GM11168 (cell line): ENCODE measurements around the gene FSTL1.

ENCODE experiments used
- in situ Hi-C: fragments of 300-500 bp; cut with MboI; formaldehyde crosslinking; loops from one replicate; pipeline ENCODE4 v1.12.0; 2022; ENCODE audit warnings: low sequenced_read_pairs; ENCODE audit not compliant: unreplicated experiment

The FSTL1 gene

GRCh38 chr3:120441776-120442175, 9.0 kb downstream of the FSTL1 start:
- in situ Hi-C loops, result no loop called here

GRCh38 chr3:120440762-120441161, 10.0 kb downstream of the FSTL1 start:
- in situ Hi-C loops, result no loop called here

- in situ Hi-C loops, result no loop called here
Observed at GRCh38 chr3:120440001-120440703, 10.6 kb downstream of the FSTL1 start.

GRCh38 chr3:120438665-120439370, 12.0 kb downstream of the FSTL1 start:
- in situ Hi-C loops, result loop anchor here (10.0 kb wide), 1 partner anchor 116 kb away; no protein-coding TSS in a partner anchor

GRCh38 chr3:120438216-120438615, 12.6 kb downstream of the FSTL1 start:
- in situ Hi-C loops, result loop anchor here (10.0 kb wide), 1 partner anchor 117 kb away; no protein-coding TSS in a partner anchor

- in situ Hi-C loops, result loop anchor here (10.0 kb wide), 1 partner anchor 117 kb away; no protein-coding TSS in a partner anchor
Observed at GRCh38 chr3:120437559-120437958, 13.2 kb downstream of the FSTL1 start.

- in situ Hi-C loops, result loop anchor here (10.0 kb wide), 1 partner anchor 118 kb away; no protein-coding TSS in a partner anchor
Observed at GRCh38 chr3:120436523-120437050, 14.2 kb downstream of the FSTL1 start.

GRCh38 chr3:120435621-120436020, 15.2 kb downstream of the FSTL1 start:
- in situ Hi-C loops, result loop anchor here (10.0 kb wide), 1 partner anchor 119 kb away; no protein-coding TSS in a partner anchor

- in situ Hi-C loops, result loop anchor here (10.0 kb wide), 1 partner anchor 121 kb away; no protein-coding TSS in a partner anchor
Observed at GRCh38 chr3:120433662-120434331, 17.0 kb downstream of the FSTL1 start.

GRCh38 chr3:120432150-120432860, 18.5 kb downstream of the FSTL1 start:
- in situ Hi-C loops, result loop anchor here (10.0 kb wide), 1 partner anchor 122 kb away; no protein-coding TSS in a partner anchor

GRCh38 chr3:120429921-120430361, 20.9 kb downstream of the FSTL1 start:
- in situ Hi-C loops, result loop anchor here (10.0 kb wide), 1 partner anchor 125 kb away; no protein-coding TSS in a partner anchor

GRCh38 chr3:120428924-120429323, 21.9 kb downstream of the FSTL1 start:
- in situ Hi-C loops, result no loop called here

- in situ Hi-C loops, result no loop called here
Observed at GRCh38 chr3:120427201-120427600, 23.6 kb downstream of the FSTL1 start.

GRCh38 chr3:120425572-120426250, 25.1 kb downstream of the FSTL1 start:
- in situ Hi-C loops, result no loop called here

- in situ Hi-C loops, result loop anchor here (5.0 kb wide), 1 partner anchor 183 kb away; no protein-coding TSS in a partner anchor
Observed at GRCh38 chr3:120424976-120425570, 25.7 kb downstream of the FSTL1 start.

- in situ Hi-C loops, result loop anchor here (5.0 kb wide), 1 partner anchor 182 kb away; no protein-coding TSS in a partner anchor
Observed at GRCh38 chr3:120424506-120424905, 26.3 kb downstream of the FSTL1 start.

- in situ Hi-C loops, result loop anchor here (5.0 kb wide), 1 partner anchor 181 kb away; no protein-coding TSS in a partner anchor
Observed at GRCh38 chr3:120423432-120423831, 27.4 kb downstream of the FSTL1 start.

- in situ Hi-C loops, result loop anchor here (5.0 kb wide), 1 partner anchor 180 kb away; no protein-coding TSS in a partner anchor
Observed at GRCh38 chr3:120421926-120422325, 28.9 kb downstream of the FSTL1 start.
